ENCODE data around the gene SH3PXD2A. TPM values are rescaled to one million over a fixed set of nuclear protein-coding genes. Genes with fewer than 3 reads are reported as not detected.
"Not testable (repeated sequence)": the region's sequence is repeated elsewhere in the genome, so short reads cannot be mapped to it uniquely, and the experiment has no call there.

The SH3PXD2A gene
- total RNA-seq, 1 donor from 2014 or later: 35.2 TPM

DNA sequence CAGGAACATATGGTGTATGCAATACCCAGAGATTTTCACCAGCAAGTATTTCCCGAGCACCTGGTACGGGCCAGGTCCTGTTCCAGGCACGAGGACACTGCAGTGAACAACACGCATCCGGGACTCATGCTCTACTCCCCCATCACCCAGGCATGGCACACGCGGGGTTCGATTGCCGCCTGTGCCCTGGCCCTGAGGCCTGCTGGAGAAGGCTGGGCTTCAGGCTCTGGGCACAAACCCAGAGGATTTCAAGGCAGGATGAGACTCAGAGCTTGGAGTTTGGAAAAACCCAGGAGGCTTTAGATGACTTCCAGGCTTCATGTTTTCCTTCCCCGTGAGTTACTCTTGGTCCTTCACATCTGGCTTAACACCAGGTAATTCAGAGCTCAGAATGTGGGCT lies 218.4 kb downstream of the SH3PXD2A start:
- DNase-seq (no peak), ATAC-seq (no peak)
- Histone ChIP-seq H3K36me3 (no peaks in the 10 kb centered on the region), H3K27ac (no peak overlapping the region), H3K4me1 (peaks cover 34% of the 10 kb centered on the region), H3K27me3 (no peaks in the 10 kb centered on the region), H3K4me3 (no peak overlapping the region), H3K9me3 (no peaks in the 10 kb centered on the region)
- intact Hi-C loops (cut with DNase I): no loop called here
- no peak for TF ChIP-seq CTCF (IDR thresholded peaks at IDR 0.05)

- ATAC-seq: no peak
- no peaks in the 10 kb centered on the region for H3K9me3 ChIP-seq
- H3K4me3 ChIP-seq: no peak overlapping the region
- no peak overlapping the region for H3K27ac ChIP-seq
- no peak for TF ChIP-seq CTCF (IDR thresholded peaks at IDR 0.05)
- H3K4me1 ChIP-seq: peaks cover 33% of the 10 kb centered on the region
- H3K27me3 ChIP-seq: no peaks in the 10 kb centered on the region
- intact Hi-C loops (cut with DNase I): no loop called here
- no peak for DNase-seq
- no peaks in the 10 kb centered on the region for H3K36me3 ChIP-seq
Measured at GRCh38 chr10:103636492-103636891, 218.9 kb downstream of the SH3PXD2A start.

DNA sequence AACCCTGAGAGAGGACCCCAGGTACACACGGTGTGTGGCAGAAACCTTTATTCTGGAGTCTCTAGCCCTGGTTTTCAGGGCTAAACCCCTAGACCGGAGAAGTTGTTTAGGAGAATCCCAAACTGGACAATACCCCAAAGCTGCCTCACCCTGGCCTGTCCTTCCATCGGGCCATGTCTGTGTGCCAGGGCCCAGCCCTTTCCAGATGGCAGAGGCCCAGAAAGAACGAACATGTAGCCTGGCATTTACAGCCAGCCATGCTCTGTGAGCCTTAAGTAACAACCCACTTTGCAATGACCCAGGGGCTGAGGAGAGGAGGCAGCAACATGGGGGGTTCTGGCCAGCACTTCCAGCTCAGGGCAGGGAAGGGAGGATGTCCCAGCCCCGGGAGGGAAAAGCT lies 219.8 kb downstream of the SH3PXD2A start:
- no peaks in the 10 kb centered on the region for H3K36me3 ChIP-seq
- DNase-seq (no peak), ATAC-seq (no peak)
- H3K9me3 ChIP-seq: no peaks in the 10 kb centered on the region
- peaks cover 24% of the 10 kb centered on the region for H3K4me1 ChIP-seq
- intact Hi-C loops (cut with DNase I): no loop called here
- no peak overlapping the region for H3K4me3 ChIP-seq
- no peak overlapping the region for H3K27ac ChIP-seq
- no peak for TF ChIP-seq CTCF (IDR thresholded peaks at IDR 0.05)
- no peaks in the 10 kb centered on the region for H3K27me3 ChIP-seq

DNA sequence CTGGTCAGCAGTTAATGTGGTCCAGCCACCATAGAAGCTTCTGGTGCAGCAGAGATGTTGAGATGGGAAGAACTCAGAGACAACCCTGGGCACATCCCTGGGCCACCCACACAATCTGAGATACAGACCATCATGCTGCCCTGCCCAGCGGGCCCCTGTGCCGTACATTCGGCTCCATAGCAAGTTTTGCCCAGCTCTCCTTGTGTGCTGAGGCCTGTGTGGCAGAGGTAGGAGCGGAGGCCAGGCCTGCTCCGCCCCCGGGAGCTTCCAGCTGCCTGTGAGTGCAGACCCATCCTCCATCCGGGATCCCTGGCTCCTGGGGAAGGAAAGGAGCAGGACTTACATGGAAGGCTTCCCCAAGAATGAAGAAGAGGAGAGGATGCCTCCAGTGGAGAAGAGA lies 221.5 kb downstream of the SH3PXD2A start:
- intact Hi-C loops (cut with DNase I): no loop called here
- ATAC-seq: no peak
- no peak for DNase-seq
- Histone ChIP-seq H3K4me1 (peaks cover 16% of the 10 kb centered on the region), H3K27ac (no peak overlapping the region), H3K27me3 (no peaks in the 10 kb centered on the region), H3K4me3 (no peak overlapping the region), H3K36me3 (no peaks in the 10 kb centered on the region), H3K9me3 (no peaks in the 10 kb centered on the region)
- TF ChIP-seq CTCF (IDR thresholded peaks at IDR 0.05): no peak

DNA sequence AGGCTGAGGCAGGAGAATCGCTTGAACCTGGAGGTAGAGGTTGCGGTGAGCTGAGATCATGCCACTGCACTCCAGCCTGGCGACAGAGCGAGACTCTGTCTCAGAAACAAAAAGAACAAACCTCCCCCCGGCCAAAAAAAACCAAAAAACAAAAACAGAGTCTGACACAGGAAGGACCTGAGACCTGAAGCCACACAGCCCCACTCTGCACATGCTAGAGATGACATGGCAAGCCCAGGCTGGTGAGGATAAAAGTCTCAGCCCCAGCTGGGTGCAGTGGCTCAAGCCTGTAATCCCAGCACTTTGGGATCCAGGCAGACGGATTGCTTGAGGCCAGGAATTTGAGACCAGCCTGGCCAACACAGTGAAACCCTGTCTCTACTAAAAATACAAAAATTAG lies 222.5 kb downstream of the SH3PXD2A start:
- ATAC-seq; H3K27me3 ChIP-seq; H3K4me1 ChIP-seq; H3K9me3 ChIP-seq; H3K36me3 ChIP-seq; DNase-seq; H3K4me3 ChIP-seq; H3K27ac ChIP-seq; intact Hi-C loops (cut with DNase I): not testable (repeated sequence)

- ATAC-seq (no peak), DNase-seq (no peak)
- Histone ChIP-seq H3K27me3 (no peaks in the 10 kb centered on the region), H3K36me3 (peaks cover 8% of the 10 kb centered on the region), H3K27ac (no peak overlapping the region), H3K4me3 (no peak overlapping the region), H3K9me3 (no peaks in the 10 kb centered on the region), H3K4me1 (peaks cover under 1% of the 10 kb centered on the region)
- no peak for TF ChIP-seq CTCF (IDR thresholded peaks at IDR 0.05)
- intact Hi-C loops (cut with DNase I): no loop called here
Measured at GRCh38 chr10:103632247-103632642, 223.1 kb downstream of the SH3PXD2A start.
